ENCODE results near the gene KIF21B. TPM values are rescaled to one million over a fixed set of nuclear protein-coding genes. Genes with fewer than 3 reads are reported as not detected.

Gene KIF21B
- total and polyA plus RNA-seq, 2 experiments from 2014 or later, result 4.6 to 34.3 TPM

DNA sequence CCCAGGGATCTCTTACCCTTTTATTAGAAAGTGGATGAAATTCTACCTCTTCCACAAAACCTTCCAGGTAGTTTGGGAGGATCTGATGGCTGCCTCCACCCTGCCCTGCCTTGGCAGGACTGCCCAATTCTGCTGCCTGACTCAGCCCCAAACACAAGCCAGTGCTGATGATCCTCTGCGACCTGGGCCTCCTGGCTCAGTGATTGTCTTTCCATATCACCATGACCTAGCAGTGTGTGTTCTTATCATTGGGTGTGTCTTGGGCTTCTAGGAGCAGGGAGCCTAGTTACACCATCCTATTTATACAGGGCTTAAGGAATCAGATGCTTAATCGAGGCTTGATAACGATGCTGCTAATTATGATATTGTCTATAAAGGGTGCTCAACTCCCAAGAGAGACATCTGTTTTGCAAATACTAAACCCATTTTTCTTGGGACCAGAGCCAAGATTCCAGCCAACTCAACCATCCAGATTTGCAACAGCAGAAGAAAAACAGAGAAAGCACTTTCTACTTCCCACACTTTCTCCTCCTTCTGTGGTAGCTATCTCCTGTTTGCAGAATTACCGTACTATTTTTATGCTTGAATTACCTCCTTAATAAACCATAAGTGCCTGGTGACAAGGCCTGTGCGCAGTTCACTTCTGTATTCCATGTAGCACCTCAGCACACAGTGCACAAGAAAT, 36.5 kb upstream of the KIF21B start:
- Histone ChIP-seq H3K4me3 (no peak overlapping the region), H3K36me3 (ENCODE audit: insufficient read depth) (no peaks in the 10 kb centered on the region), H3K27me3 (ENCODE audit: insufficient read depth) (no peaks in the 10 kb centered on the region), H3K79me2 (replicated peaks; ENCODE audit: insufficient read depth) (no peaks in the 10 kb centered on the region), H4K20me1 (replicated peaks; ENCODE audit: insufficient read depth) (no peaks in the 10 kb centered on the region), H3K4me1 (ENCODE audit: insufficient read depth) (peaks cover 10% of the 10 kb centered on the region), H3F3A (replicated peaks; ENCODE audit: low read depth) (no peaks in the 10 kb centered on the region), H3K9me2 (ENCODE audit: insufficient read depth) (peaks cover 10% of the 10 kb centered on the region), H2AFZ (peak overlapping the region; percentile 32; the same call in 1 of the 2 replicates), H3K27ac (ENCODE audit: low read depth) (no peak overlapping the region), H3K4me2 (0 out of 2 replicates have a peak overlapping the region, but pooled peaks have one; percentile 48)
- peaks cover 18% of the 10 kb centered on the region for H3K4me1 Mint-ChIP-seq
- TF ChIP-seq CREB1 (CRISPR knock-in tag; IDR thresholded peaks at IDR 0.05; ENCODE audit: low read depth) (no peak), EZH2phosphoT487 (IDR thresholded peaks at IDR 0.05; ENCODE audit: unreplicated experiment) (no peak), NANOG (IDR thresholded peaks at IDR 0.05; ENCODE audit: borderline replicate concordance) (no peak), REST (IDR thresholded peaks at IDR 0.05; ENCODE audit: unreplicated experiment) (no peak), STAT1 (IDR thresholded peaks at IDR 0.05; ENCODE audit: unreplicated experiment) (no peak), POLR2AphosphoS5 (IDR thresholded peaks at IDR 0.05; ENCODE audit: low read depth) (no peak), EZH2 (IDR thresholded peaks at IDR 0.05; ENCODE audit: low read depth, unreplicated experiment) (no peak), JUNB (IDR thresholded peaks at IDR 0.05; ENCODE audit: unreplicated experiment) (no peak), ZNF331 (CRISPR knock-in tag; IDR thresholded peaks at IDR 0.05; ENCODE audit: low read depth) (no peak), ZNF114 (CRISPR knock-in tag; IDR thresholded peaks at IDR 0.05) (no peak)
- TF ChIP-seq, protein P1, sequence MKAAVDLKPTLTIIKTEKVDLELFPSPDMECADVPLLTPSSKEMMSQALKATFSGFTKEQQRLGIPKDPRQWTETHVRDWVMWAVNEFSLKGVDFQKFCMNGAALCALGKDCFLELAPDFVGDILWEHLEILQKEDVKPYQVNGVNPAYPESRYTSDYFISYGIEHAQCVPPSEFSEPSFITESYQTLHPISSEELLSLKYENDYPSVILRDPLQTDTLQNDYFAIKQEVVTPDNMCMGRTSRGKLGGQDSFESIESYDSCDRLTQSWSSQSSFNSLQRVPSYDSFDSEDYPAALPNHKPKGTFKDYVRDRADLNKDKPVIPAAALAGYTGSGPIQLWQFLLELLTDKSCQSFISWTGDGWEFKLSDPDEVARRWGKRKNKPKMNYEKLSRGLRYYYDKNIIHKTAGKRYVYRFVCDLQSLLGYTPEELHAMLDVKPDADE (IDR thresholded peaks at IDR 0.05), result no peak
- TF ChIP-seq, protein P2, sequence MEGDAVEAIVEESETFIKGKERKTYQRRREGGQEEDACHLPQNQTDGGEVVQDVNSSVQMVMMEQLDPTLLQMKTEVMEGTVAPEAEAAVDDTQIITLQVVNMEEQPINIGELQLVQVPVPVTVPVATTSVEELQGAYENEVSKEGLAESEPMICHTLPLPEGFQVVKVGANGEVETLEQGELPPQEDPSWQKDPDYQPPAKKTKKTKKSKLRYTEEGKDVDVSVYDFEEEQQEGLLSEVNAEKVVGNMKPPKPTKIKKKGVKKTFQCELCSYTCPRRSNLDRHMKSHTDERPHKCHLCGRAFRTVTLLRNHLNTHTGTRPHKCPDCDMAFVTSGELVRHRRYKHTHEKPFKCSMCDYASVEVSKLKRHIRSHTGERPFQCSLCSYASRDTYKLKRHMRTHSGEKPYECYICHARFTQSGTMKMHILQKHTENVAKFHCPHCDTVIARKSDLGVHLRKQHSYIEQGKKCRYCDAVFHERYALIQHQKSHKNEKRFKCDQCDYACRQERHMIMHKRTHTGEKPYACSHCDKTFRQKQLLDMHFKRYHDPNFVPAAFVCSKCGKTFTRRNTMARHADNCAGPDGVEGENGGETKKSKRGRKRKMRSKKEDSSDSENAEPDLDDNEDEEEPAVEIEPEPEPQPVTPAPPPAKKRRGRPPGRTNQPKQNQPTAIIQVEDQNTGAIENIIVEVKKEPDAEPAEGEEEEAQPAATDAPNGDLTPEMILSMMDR (conservative IDR thresholded peaks at IDR 0.05; ENCODE audit: low read depth in 2 of 2), result no peak
- TF ChIP-seq, protein P3, sequence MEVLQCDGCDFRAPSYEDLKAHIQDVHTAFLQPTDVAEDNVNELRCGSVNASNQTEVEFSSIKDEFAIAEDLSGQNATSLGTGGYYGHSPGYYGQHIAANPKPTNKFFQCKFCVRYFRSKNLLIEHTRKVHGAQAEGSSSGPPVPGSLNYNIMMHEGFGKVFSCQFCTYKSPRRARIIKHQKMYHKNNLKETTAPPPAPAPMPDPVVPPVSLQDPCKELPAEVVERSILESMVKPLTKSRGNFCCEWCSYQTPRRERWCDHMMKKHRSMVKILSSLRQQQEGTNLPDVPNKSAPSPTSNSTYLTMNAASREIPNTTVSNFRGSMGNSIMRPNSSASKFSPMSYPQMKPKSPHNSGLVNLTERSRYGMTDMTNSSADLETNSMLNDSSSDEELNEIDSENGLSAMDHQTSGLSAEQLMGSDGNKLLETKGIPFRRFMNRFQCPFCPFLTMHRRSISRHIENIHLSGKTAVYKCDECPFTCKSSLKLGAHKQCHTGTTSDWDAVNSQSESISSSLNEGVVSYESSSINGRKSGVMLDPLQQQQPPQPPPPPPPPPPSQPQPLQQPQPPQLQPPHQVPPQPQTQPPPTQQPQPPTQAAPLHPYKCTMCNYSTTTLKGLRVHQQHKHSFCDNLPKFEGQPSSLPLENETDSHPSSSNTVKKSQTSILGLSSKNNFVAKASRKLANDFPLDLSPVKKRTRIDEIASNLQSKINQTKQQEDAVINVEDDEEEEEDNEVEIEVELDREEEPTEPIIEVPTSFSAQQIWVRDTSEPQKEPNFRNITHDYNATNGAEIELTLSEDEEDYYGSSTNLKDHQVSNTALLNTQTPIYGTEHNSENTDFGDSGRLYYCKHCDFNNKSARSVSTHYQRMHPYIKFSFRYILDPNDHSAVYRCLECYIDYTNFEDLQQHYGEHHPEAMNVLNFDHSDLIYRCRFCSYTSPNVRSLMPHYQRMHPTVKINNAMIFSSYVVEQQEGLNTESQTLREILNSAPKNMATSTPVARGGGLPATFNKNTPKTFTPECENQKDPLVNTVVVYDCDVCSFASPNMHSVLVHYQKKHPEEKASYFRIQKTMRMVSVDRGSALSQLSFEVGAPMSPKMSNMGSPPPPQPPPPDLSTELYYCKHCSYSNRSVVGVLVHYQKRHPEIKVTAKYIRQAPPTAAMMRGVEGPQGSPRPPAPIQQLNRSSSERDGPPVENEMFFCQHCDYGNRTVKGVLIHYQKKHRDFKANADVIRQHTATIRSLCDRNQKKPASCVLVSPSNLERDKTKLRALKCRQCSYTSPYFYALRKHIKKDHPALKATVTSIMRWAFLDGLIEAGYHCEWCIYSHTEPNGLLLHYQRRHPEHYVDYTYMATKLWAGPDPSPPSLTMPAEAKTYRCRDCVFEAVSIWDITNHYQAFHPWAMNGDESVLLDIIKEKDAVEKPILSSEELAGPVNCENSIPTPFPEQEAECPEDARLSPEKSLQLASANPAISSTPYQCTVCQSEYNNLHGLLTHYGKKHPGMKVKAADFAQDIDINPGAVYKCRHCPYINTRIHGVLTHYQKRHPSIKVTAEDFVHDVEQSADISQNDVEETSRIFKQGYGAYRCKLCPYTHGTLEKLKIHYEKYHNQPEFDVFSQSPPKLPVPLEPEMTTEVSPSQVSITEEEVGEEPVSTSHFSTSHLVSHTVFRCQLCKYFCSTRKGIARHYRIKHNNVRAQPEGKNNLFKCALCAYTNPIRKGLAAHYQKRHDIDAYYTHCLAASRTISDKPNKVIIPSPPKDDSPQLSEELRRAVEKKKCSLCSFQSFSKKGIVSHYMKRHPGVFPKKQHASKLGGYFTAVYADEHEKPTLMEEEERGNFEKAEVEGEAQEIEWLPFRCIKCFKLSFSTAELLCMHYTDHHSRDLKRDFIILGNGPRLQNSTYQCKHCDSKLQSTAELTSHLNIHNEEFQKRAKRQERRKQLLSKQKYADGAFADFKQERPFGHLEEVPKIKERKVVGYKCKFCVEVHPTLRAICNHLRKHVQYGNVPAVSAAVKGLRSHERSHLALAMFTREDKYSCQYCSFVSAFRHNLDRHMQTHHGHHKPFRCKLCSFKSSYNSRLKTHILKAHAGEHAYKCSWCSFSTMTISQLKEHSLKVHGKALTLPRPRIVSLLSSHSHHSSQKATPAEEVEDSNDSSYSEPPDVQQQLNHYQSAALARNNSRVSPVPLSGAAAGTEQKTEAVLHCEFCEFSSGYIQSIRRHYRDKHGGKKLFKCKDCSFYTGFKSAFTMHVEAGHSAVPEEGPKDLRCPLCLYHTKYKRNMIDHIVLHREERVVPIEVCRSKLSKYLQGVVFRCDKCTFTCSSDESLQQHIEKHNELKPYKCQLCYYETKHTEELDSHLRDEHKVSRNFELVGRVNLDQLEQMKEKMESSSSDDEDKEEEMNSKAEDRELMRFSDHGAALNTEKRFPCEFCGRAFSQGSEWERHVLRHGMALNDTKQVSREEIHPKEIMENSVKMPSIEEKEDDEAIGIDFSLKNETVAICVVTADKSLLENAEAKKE (CRISPR knock-in tag; IDR thresholded peaks at IDR 0.05), result no peak
- no peak for DNase-seq (ENCODE audit: low spot score)
- H3K9me3 Mint-ChIP-seq, result peaks cover 2% of the 10 kb centered on the region; the same call in 1 of the 3 replicates
- H3K4me3 Mint-ChIP-seq, result no peak overlapping the region
- peaks cover 15% of the 10 kb centered on the region for H3K27me3 Mint-ChIP-seq (ENCODE audit: insufficient read depth, low read depth, poor library complexity)
- H3K36me3 Mint-ChIP-seq (ENCODE audit: low read depth), result no peaks in the 10 kb centered on the region; the same call in 2 of the 3 replicates
- no peak for ATAC-seq
- H3K27ac Mint-ChIP-seq, result no peak overlapping the region

All from GM23338 (cell line).